GM18858 (cell line): ENCODE results near the gene ANKRD36B.
"Not testable (repeated sequence)": the region's sequence is repeated elsewhere in the genome, so short reads cannot be mapped to it uniquely, and the experiment has no call there.

Experiments
- ATAC-seq: cut with Tn5 transposase; IDR thresholded peaks from one replicate; pipeline ENCODE4 v1.9.1; 2021; ENCODE audit not compliant: unreplicated experiment

The ANKRD36B gene

GRCh38 chr2:97589598-97590510 is at the start of gene ANKRD36B:
TSS of gene ANKRD36B (minus strand) at chr2:97589877. CDS start at chr2:97589685, 192 bp downstream.
- peak; percentile 67 for ATAC-seq

GRCh38 chr2:97626049-97626430 is 36.4 kb upstream of the ANKRD36B start:
- ATAC-seq = not testable (repeated sequence)

- not testable (repeated sequence) for ATAC-seq
Observed at GRCh38 chr2:97625354-97626048, 35.8 kb upstream of the ANKRD36B start.

GRCh38 chr2:97622976-97623375 is 33.3 kb upstream of the ANKRD36B start:
- not testable (repeated sequence) for ATAC-seq

- not testable (repeated sequence) for ATAC-seq
Observed at GRCh38 chr2:97620492-97620891, 30.8 kb upstream of the ANKRD36B start.

GRCh38 chr2:97618939-97619827 is 29.5 kb upstream of the ANKRD36B start:
- ATAC-seq = not testable (repeated sequence)

GRCh38 chr2:97617911-97618310 is 28.2 kb upstream of the ANKRD36B start:
- no peak for ATAC-seq

- not testable (repeated sequence) for ATAC-seq
Observed at GRCh38 chr2:97615746-97616145, 26.1 kb upstream of the ANKRD36B start.

- not testable (repeated sequence) for ATAC-seq
Observed at GRCh38 chr2:97611895-97612294, 22.2 kb upstream of the ANKRD36B start.

GRCh38 chr2:97608745-97609144 is 19.1 kb upstream of the ANKRD36B start:
- ATAC-seq = not testable (repeated sequence)

GRCh38 chr2:97605524-97606339 is 16.1 kb upstream of the ANKRD36B start:
- not testable (repeated sequence) for ATAC-seq

- not testable (repeated sequence) for ATAC-seq
Observed at GRCh38 chr2:97605109-97605508, 15.4 kb upstream of the ANKRD36B start.

GRCh38 chr2:97601537-97601936 is 11.9 kb upstream of the ANKRD36B start:
- not testable (repeated sequence) for ATAC-seq

GRCh38 chr2:97596180-97596579 is 6.5 kb upstream of the ANKRD36B start:
- ATAC-seq = not testable (repeated sequence)

- not testable (repeated sequence) for ATAC-seq
Observed at GRCh38 chr2:97593520-97593919, 3.8 kb upstream of the ANKRD36B start.

- ATAC-seq = peak; percentile 53
Observed at GRCh38 chr2:97590515-97591394, 1.1 kb upstream of the ANKRD36B start.

GRCh38 chr2:97589257-97589597 is 450 bp downstream of the ANKRD36B start:
- not testable (repeated sequence) for ATAC-seq

GRCh38 chr2:97565674-97566073 is 24.0 kb downstream of the ANKRD36B start:
- ATAC-seq = not testable (repeated sequence)

- not testable (repeated sequence) for ATAC-seq
Observed at GRCh38 chr2:97552406-97552805, 37.3 kb downstream of the ANKRD36B start.
